Measurements from ENCODE around the gene RPS28. TPM values are rescaled to one million over a fixed set of nuclear protein-coding genes. Genes with fewer than 3 reads are reported as not detected.
"Not testable (repeated sequence)": the region's sequence is repeated elsewhere in the genome, so short reads cannot be mapped to it uniquely, and the experiment has no call there.

The RPS28 gene
- 273 and 792 TPM in 2 replicates for total RNA-seq

DNA sequence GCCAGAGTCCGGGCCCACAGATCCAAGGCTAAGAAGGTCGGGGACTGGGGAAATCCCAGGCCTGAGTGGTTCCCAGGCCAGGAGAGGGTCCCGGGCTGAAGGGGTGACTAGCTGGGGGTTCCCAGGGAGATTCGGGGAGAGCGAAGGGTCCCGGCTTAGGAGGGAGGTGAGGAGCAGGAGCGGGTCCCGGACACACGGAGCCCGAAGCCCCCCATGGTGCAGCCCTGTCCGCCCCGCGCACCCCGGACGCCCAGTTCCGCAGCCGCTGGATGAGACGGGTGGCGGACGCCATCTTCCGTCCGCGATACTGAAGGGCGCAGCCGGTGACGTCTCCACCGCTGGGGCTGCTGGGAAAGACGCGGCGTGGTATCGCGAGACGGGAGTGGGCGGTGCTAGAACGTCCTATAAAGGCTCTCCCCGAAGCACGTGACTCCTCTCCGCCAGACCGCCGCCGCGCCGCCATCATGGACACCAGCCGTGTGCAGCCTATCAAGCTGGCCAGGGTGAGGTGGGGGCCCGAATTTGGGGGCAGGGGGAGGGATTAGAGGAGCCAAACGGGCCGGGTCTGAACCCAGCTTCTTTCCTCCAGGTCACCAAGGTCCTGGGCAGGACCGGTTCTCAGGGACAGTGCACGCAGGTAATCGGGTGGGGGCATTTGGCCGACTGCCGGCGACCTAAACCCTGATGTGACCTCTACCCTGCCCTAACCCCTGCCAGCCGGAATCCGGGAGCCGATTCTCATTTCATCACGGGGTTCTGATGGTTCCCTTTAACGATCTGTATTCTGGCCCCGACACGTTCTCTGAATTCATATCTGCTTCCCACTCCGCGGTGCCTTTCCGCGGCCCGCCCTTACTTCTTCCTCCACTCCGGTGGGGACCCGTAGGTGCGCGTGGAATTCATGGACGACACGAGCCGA lies at the start of gene RPS28, which contains the start of gene NDUFA7:
RPS28 (plus strand) TSS at position 430 of the 919 bp plus-strand sequence; CDS start at position 465, 35 bp downstream.
NDUFA7 (minus strand) TSS at position 309 of the 919 bp plus-strand sequence; CDS start at position 292, 17 bp downstream.
- peak; percentile 77 for DNase-seq (ENCODE audit: low read depth, low spot score)

DNA sequence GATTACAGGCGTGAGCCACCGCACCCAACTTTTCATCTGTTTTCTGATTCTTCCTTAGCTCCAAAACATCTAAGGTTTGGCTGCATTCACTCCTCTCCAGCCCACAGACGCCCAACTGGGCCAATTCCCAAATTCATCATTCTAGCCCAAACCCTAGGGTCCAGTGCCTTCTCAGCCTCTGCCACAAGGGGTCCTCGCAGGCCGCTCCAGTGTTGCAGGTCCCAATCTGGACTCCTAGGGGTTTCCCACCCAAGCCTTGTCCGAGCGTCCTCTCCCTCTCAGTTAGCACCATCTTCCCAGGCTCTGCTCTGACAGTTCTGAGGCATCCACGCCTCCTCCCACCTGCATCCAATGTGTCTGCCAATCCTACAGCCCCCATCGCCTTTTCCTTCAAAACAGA lies 44.8 kb upstream of the RPS28 start:
- not testable (repeated sequence) for DNase-seq (ENCODE audit: low read depth, low spot score)

DNA sequence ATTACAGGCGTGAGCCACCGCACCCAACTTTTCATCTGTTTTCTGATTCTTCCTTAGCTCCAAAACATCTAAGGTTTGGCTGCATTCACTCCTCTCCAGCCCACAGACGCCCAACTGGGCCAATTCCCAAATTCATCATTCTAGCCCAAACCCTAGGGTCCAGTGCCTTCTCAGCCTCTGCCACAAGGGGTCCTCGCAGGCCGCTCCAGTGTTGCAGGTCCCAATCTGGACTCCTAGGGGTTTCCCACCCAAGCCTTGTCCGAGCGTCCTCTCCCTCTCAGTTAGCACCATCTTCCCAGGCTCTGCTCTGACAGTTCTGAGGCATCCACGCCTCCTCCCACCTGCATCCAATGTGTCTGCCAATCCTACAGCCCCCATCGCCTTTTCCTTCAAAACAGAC lies 30.0 kb upstream of the RPS28 start:
- not testable (repeated sequence) for DNase-seq (ENCODE audit: low read depth, low spot score)

DNA sequence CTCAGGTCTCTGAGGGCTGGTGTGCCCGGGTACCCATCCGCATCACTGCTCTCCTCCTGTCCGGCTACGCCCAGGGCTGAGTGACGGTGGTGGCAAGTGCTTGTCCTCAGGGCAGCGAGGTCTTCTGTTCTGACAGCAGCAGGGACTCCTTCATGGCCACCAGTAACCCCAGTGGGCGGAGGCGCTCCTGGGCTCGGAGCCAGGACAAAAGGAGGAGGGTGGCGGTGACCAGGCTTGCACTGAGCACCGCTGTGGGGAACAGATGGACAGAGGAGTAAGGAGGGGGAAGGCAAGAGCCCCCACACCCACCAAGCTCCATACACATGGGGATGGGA lies 19.0 kb upstream of the RPS28 start:
- no peak for DNase-seq (ENCODE audit: low read depth, low spot score)

DNA sequence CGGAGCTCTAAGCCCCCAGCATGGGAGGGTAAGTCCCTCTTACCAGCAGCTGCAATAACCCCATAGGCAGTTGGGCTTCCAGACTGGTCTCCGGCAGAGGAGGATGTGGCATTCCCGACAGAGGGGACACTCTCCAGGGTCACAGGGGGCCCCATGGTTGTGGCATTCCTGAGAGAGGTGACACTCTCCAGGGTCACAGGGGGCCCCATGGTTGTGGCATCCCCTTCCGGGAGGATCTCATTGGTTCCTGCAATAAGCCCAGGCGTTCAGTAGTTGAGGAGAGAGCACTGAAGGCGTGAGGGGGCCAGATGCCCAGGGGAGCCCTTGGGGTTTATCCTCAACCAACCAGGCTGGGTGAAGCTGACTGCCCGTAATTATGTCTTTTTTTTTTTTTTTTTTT lies 18.6 kb upstream of the RPS28 start:
- no peak for DNase-seq (ENCODE audit: low read depth, low spot score)

GRCh38 chr19:8304841-8305621 lies 16.3 kb upstream of the RPS28 start:
- DNase-seq (ENCODE audit: low read depth, low spot score), result no peak

- DNase-seq (ENCODE audit: low read depth, low spot score), result no peak
Observed at GRCh38 chr19:8305798-8306197, 15.5 kb upstream of the RPS28 start.

DNA sequence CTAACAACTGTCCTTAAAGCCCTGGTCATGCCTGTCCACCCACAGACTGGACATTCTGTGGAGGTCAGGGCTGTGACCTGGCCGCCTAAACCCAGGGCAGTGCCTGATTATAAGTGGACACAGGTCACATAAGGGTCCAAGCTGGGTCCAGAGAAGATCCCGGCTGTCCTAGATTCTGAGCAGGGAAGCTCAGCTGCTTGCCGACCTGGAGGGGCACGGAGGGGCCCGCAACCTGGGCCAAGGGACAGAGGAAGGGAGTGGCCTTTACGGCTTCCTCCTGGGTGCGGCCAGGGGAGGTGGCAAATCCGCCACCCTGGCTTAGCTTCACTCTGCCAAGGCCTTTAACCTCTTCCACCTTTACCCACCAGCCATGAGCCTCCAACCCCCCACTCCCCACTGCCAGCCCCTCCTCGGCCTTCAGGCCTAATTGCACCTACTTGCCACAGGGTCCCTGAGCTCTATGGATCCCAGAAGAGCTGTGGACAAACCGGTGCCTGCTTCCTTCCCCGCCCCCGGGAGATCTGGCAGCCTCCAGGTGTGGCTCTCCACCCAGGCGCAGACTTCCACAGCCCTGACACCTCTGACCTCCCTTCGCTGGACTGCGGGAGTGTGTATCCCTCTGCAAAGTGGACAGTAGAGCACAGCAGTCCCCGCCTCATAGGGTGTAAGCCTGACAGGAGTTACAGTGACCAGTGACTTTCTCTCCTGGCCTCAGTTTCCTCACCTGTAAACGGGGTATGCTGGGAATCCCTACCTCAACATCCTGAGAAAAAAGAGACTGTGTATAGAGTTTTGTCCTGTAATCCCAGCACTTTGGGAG lies 14.9 kb upstream of the RPS28 start:
- no peak for DNase-seq (ENCODE audit: low read depth, low spot score)

GRCh38 chr19:8307400-8307964 lies 13.8 kb upstream of the RPS28 start:
- DNase-seq (ENCODE audit: low read depth, low spot score), result no peak

DNA sequence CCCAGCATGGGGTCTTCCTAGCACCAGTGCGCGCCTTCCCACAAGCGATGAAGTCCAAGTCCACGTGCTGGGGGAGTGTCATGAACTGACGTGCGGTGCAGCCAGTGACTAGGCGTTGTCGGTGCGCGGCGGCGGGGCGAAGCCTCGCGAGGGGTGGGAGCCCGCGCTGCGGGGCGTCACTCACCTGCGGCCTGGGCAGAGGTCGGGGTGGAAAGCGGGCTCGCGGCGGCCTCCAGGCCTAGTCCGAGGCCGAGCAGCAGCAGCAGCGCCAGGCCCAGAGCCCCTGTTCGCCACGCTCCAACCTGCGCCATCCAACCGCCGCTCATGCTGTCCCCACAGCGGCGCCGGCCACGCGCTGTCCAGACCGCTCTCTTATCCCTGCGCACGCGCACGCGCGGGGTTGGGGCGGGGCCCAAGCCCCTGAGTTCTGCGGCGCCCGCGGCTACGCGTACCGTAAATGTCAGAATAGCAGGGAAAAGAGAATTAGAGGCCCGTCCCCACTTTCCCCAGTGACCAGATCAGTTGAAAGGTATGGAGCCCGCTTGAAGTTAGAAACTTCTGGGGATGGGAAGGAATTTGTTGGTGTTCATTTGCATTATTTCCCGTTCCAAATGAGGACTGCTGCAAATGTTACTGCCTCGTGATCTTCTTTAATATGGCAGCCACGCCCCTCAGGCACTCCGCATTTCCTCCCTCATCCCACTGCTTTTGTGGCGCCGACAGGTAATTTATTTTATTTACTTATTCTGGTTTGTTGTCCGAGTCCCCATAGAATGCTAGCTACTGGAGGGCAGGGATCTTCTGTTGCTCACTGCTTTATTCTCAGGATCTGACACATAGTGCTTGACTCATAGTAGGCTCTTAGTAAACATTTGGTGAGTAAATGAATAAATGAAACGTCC lies 13.1 kb upstream of the RPS28 start, which contains the start of gene CD320:
CD320 (minus strand) TSS at position 394 of the 902 bp plus-strand sequence; CDS start at position 326, 68 bp downstream.
- DNase-seq (ENCODE audit: low read depth, low spot score), result peak; percentile 62

- no peak for DNase-seq (ENCODE audit: low read depth, low spot score)
Observed at GRCh38 chr19:8308891-8309291, 12.4 kb upstream of the RPS28 start.

- no peak for DNase-seq (ENCODE audit: low read depth, low spot score)
Observed at GRCh38 chr19:8310342-8311055, 10.8 kb upstream of the RPS28 start.

DNA sequence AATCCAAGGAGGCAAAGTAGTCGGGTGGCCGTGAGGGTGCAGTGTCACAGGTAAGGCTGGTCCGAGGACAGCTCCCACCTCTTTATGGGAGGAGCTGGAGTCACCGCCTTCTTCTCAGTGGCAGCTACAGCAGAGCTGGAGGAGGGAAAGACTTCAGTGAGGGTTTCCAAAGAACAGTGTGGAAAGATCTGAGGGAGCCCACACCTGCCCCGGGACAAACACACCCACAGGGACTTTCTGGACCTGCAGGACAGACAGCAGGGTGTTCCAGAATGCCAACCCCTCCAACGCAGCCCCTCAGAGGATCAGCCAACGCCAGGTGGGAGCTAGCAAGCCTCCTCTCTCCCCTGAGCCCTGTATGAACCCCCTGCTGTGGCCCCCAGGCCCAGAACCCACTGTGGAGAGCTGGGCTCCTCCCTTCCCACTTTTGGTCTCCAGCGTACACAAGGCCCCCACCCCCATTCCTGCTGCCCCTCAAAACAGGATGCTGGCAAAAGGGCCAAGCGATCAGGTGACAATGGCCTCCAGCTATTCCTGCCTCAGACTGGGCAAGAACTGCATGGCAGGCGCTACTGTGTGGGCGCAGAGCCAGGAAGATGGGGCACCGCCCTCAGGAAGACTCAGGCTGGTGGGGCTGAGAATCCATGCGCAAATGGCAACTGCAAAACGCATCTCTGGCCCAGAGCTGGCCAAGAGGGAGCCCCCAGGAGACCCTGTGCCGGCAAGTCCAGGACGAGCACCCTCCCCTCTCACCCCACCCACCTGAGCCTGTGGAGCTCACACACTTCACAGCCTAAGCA lies 9.6 kb upstream of the RPS28 start:
- no peak for DNase-seq (ENCODE audit: low read depth, low spot score)

GRCh38 chr19:8314981-8315640 lies 6.2 kb upstream of the RPS28 start:
- not testable (repeated sequence) for DNase-seq (ENCODE audit: low read depth, low spot score)

GRCh38 chr19:8316351-8317125 lies 4.8 kb upstream of the RPS28 start:
- DNase-seq (ENCODE audit: low read depth, low spot score), result no peak

GRCh38 chr19:8318835-8319234 lies 2.5 kb upstream of the RPS28 start:
- DNase-seq (ENCODE audit: low read depth, low spot score), result not testable (repeated sequence)
